IMR-90 (cell line): ENCODE measurements around the gene PLIN4. TPM values are rescaled to one million over a fixed set of nuclear protein-coding genes. Genes with fewer than 3 reads are reported as not detected.

Source experiments
- ATAC-seq: fragments of 200-7000 bp; cut with Tn5 transposase; 2 replicates; pipeline ENCODE4 v1.9.1; 2020; ENCODE audit warnings: low read depth, mild to moderate bottlenecking, moderate library complexity
- BruUV-seq: library from RNA; stranded (reverse); fragments of 400-500 nt; replicated peaks from 2 replicates; lab custom pipeline; 2021; lab: Mats Ljungman, UMichigan
- CTCF ChIA-PET: fragments of 300-600 bp; formaldehyde crosslinking; extraction: SDS; loops from one replicate; lab custom pipeline; 2021; ENCODE audit warnings: antibody characterized with exemption; lab: Yijun Ruan, JAX
- POLR2A ChIA-PET: fragments of 300-600 bp; sonication (Branson Sonifier 250); formaldehyde crosslinking; loops from one replicate; lab custom pipeline; 2022; ENCODE audit warnings: antibody characterized with exemption; ENCODE audit not compliant: unreplicated experiment; lab: Charles Lee
- DNase-seq: peaks from one replicate; pipeline ENCODE4 v3.0.0; 2013
- H2AFZ ChIP-seq: replicated peaks from 2 replicates; pipeline ENCODE3; 2013; ENCODE audit warnings: low read length, mild to moderate bottlenecking; ENCODE audit not compliant: poor library complexity
- H2AK5ac ChIP-seq: 2 replicates; pipeline ENCODE4 v1.6.1; 2013; ENCODE audit warnings: low read depth, low read length, inconsistent platforms
- H2AK9ac ChIP-seq: replicated peaks from 2 replicates; pipeline ENCODE3; 2013; ENCODE audit warnings: mild to moderate bottlenecking, low read depth, low read length, moderate library complexity; ENCODE audit not compliant: poor library complexity
- H2BK120ac ChIP-seq: 2 replicates; pipeline ENCODE4 v1.6.1; 2013; ENCODE audit warnings: low read depth, low read length, inconsistent platforms
- H2BK15ac ChIP-seq: 3 replicates; pipeline ENCODE4 v1.6.1; 2013; ENCODE audit warnings: low read depth, low read length, inconsistent platforms
- H2BK20ac ChIP-seq: 2 replicates; pipeline ENCODE4 v1.6.1; 2013; ENCODE audit warnings: low read depth, mild to moderate bottlenecking, inconsistent platforms, low read length, moderate library complexity
- H2BK5ac ChIP-seq: 2 replicates; pipeline ENCODE4 v1.6.1; 2013; ENCODE audit warnings: mild to moderate bottlenecking, low read depth, low read length, inconsistent platforms; ENCODE audit not compliant: poor library complexity, severe bottlenecking
- H3K14ac ChIP-seq: replicated peaks from 2 replicates; pipeline ENCODE4 v1.6.1; 2013; ENCODE audit warnings: low read depth, low read length, inconsistent platforms
- H3K18ac ChIP-seq: 2 replicates; pipeline ENCODE4 v1.6.1; 2013; ENCODE audit warnings: low read depth, low read length, control low read depth
- H3K23ac ChIP-seq: 2 replicates; pipeline ENCODE4 v1.6.1; 2013; ENCODE audit warnings: low read depth, low read length, inconsistent platforms
- H3K27ac ChIP-seq: 2 replicates; pipeline ENCODE4 v1.5.1; 2013; ENCODE audit warnings: mild to moderate bottlenecking, control low read depth, low read length; ENCODE audit not compliant: insufficient read depth
- H3K27me3 ChIP-seq: 2 replicates; pipeline ENCODE4 v1.6.1; 2013; ENCODE audit warnings: low read length; ENCODE audit not compliant: control insufficient read depth, insufficient read depth
- H3K36me3 ChIP-seq: 2 replicates; pipeline ENCODE4 v1.6.1; 2013; ENCODE audit warnings: low read length, mixed read lengths; ENCODE audit not compliant: control insufficient read depth, insufficient read depth
- H3K4ac ChIP-seq: 2 replicates; pipeline ENCODE4 v1.6.1; 2013; ENCODE audit warnings: low read depth, low read length, inconsistent platforms
- H3K4me1 ChIP-seq: 2 replicates; pipeline ENCODE4 v1.6.1; 2013; ENCODE audit warnings: low read length, mixed read lengths; ENCODE audit not compliant: control insufficient read depth, insufficient read depth
- H3K4me2 ChIP-seq: 2 replicates; pipeline ENCODE4 v1.6.1; 2013; ENCODE audit warnings: low read depth, mild to moderate bottlenecking, control low read depth, low read length, moderate library complexity
- H3K4me3 ChIP-seq: 2 replicates; pipeline ENCODE4 v1.5.1; 2013; ENCODE audit warnings: low read depth, mild to moderate bottlenecking, control low read depth, low read length, moderate library complexity; ENCODE audit not compliant: insufficient read depth
- H3K56ac ChIP-seq: 2 replicates; pipeline ENCODE4 v1.6.1; 2013; ENCODE audit warnings: low read length, inconsistent platforms; ENCODE audit not compliant: insufficient read depth; ENCODE audit errors: extremely low read depth
- H3K79me1 ChIP-seq, 2 experiments: 2 replicates each; pipeline ENCODE4 v1.6.1; 2013; ENCODE audit warnings: low read length in 2 of 2, inconsistent platforms in 1 of 2, low read depth in 1 of 2
- H3K9ac ChIP-seq: 2 replicates; pipeline ENCODE4 v1.6.1; 2013; ENCODE audit warnings: low read depth, low read length, control low read depth
- H3K9me1 ChIP-seq: 2 replicates; pipeline ENCODE4 v1.6.1; 2013; ENCODE audit warnings: low read length, inconsistent platforms; ENCODE audit not compliant: insufficient read depth
- H3K9me3 ChIP-seq: 2 replicates; pipeline ENCODE4 v1.6.1; 2013; ENCODE audit warnings: low read length; ENCODE audit not compliant: control insufficient read depth, insufficient read depth
- H4K20me1 ChIP-seq: 2 replicates; pipeline ENCODE4 v1.6.1; 2013; ENCODE audit warnings: low read length, inconsistent platforms; ENCODE audit not compliant: insufficient read depth
- H4K5ac ChIP-seq: 2 replicates; pipeline ENCODE4 v1.6.1; 2013; ENCODE audit warnings: mild to moderate bottlenecking, low read depth, low read length, control low read depth
- H4K8ac ChIP-seq, 2 experiments: 2 replicates each; pipeline ENCODE4 v1.6.1; 2013; ENCODE audit warnings: low read depth in 2 of 2, low read length in 2 of 2, control low read depth in 1 of 2, inconsistent platforms in 1 of 2
- H4K91ac ChIP-seq: 2 replicates; pipeline ENCODE4 v1.6.1; 2013; ENCODE audit warnings: low read depth, low read length, inconsistent platforms; ENCODE audit not compliant: insufficient read depth
- NFE2L2 ChIP-seq: fragments of 150-350 bp; IDR thresholded peaks from 2 replicates; pipeline ENCODE4 v1.6.1; 2016; ENCODE audit warnings: low read depth, mild to moderate bottlenecking, low read length
- WGBS, 2 experiments: methylation state at CpG; one replicate each; pipeline versions ENCODE4 v1.1.5 to v1.1.7; 2013; ENCODE audit warnings: missing lambda C conversion rate in 2 of 2; ENCODE audit not compliant: insufficient read length in 1 of 2; ENCODE audit errors: extremely low coverage in 2 of 2; 5-methylcytosine and 5-hydroxymethylcytosine counted together
- dilution Hi-C: fragments of 300-500 bp; cut with HindIII; formaldehyde crosslinking; loops from one replicate; pipeline ENCODE4 v1.14.3; 2018; ENCODE audit warnings: low sequenced_read_pairs; ENCODE audit not compliant: unreplicated experiment
- in situ Hi-C: fragments of 300-500 bp; cut with MboI; formaldehyde crosslinking; loops from 3 replicates; pipeline ENCODE4 v1.14.3; 2019; ENCODE audit warnings: low sequenced_read_pairs, inconsistent platforms, mixed read lengths
- intact Hi-C: fragments of 100-400 bp; cut with micrococcal nuclease; formaldehyde crosslinking; loops from 2 replicates; pipeline ENCODE4 v1.10.0; 2022
- polyA plus RNA-seq, 3 experiments: library from polyadenylated mRNA; depleted of rRNA; stranded (reverse); fragments of >200 nt; gene quantifications; 2 replicates each; pipeline ENCODE4 v1.2.3, GENCODE V29; 2012; ENCODE audit warnings: low replicate concordance in 1 of 3
- total RNA-seq: library from RNA; depleted of rRNA; stranded (reverse); fragments of >200 nt; gene quantifications from 2 replicates; pipeline ENCODE4 v1.2.3, GENCODE V29; 2012

PLIN4 gene
- total and polyA plus RNA-seq, 2 of the 4 experiments (the other 2 are of a cell fraction) = under 0.01 to 0.09 TPM

GRCh38 chr19:4539169-4539692, 20.9 kb upstream of the PLIN4 start:
- BruUV-seq = no TSS peak
- ChIA-PET CTCF (no interaction called here), POLR2A (no interaction called here)
- Histone ChIP-seq H2BK15ac (no peak overlapping the region), H2BK20ac (no peak overlapping the region), H3K56ac (no peak overlapping the region), H4K5ac (no peak overlapping the region), H3K9me1 (no peaks in the 10 kb centered on the region), H3K27me3 (peaks cover 36% of the 10 kb centered on the region), H3K4me3 (no peak overlapping the region), H2BK120ac (no peak overlapping the region), H3K18ac (no peak overlapping the region), H3K4ac (no peak overlapping the region), H3K9ac (no peak overlapping the region), H3K9me3 (peaks cover 6% of the 10 kb centered on the region), H3K4me1 (no peaks in the 10 kb centered on the region; the same call in 1 of the 2 replicates), H3K27ac (no peak overlapping the region), H2AK5ac (no peak overlapping the region), H3K79me1 (no peaks in the 10 kb centered on the region), H4K91ac (no peak overlapping the region), H3K36me3 (no peaks in the 10 kb centered on the region), H3K23ac (no peak overlapping the region), H2BK5ac (no peak overlapping the region), H4K20me1 (no peaks in the 10 kb centered on the region), H3K14ac (no peak overlapping the region), H2AK9ac (no peak overlapping the region), H4K8ac (no peak overlapping the region), H3K4me2 (no peak overlapping the region), H2AFZ (no peak overlapping the region)
- dilution Hi-C loops (no loop called here), intact Hi-C loops (no loop called here), in situ Hi-C loops (no loop called here)
- ATAC-seq = no peak
- WGBS, 2 experiments = no CpG with 5 or more reads among the region's 3 CpGs
- no peak for DNase-seq
- TF ChIP-seq NFE2L2 = no peak
